Karpas-422 (cell line): ENCODE measurements around the gene MMP24OS. TPM values are rescaled to one million over a fixed set of nuclear protein-coding genes. Genes with fewer than 3 reads are reported as not detected.

ENCODE experiments used
- DNase-seq: peaks from one replicate; pipeline ENCODE4 v3.0.0-alpha.2; 2015
- H2AFZ ChIP-seq: fragments of 200-600 bp; sonication (generic); 2 replicates; pipeline ENCODE4 v1.6.1; 2014; ENCODE audit warnings: antibody characterized with exemption, low read length, mixed read lengths
- H3K27ac ChIP-seq: fragments of 200-600 bp; sonication (generic); 2 replicates; pipeline ENCODE4 v1.5.1; 2014; ENCODE audit warnings: mild to moderate bottlenecking, low read length, moderate library complexity
- H3K27me3 ChIP-seq: fragments of 200-600 bp; sonication (generic); 2 replicates; pipeline ENCODE4 v1.6.1; 2014; ENCODE audit warnings: low read length, mixed read lengths
- H3K36me3 ChIP-seq: fragments of 200-600 bp; sonication (generic); 2 replicates; pipeline ENCODE4 v1.6.1; 2014; ENCODE audit warnings: low read length, mixed read lengths; ENCODE audit not compliant: insufficient read depth
- H3K4me1 ChIP-seq: fragments of 200-600 bp; sonication (generic); 2 replicates; pipeline ENCODE4 v1.6.1; 2014; ENCODE audit warnings: mild to moderate bottlenecking, low read length, mixed read lengths
- H3K4me2 ChIP-seq: fragments of 200-600 bp; sonication (generic); 2 replicates; pipeline ENCODE4 v1.6.1; 2014; ENCODE audit warnings: low read length, low read depth, mild to moderate bottlenecking; ENCODE audit not compliant: poor library complexity, severe bottlenecking
- H3K4me3 ChIP-seq: fragments of 200-600 bp; sonication (generic); 2 replicates; pipeline ENCODE4 v1.5.1; 2014; ENCODE audit warnings: mild to moderate bottlenecking, antibody characterized with exemption, low read length, mixed read lengths
- H3K79me2 ChIP-seq: fragments of 200-600 bp; sonication (generic); 2 replicates; pipeline ENCODE4 v1.6.1; 2014; ENCODE audit warnings: mild to moderate bottlenecking, low read length, mixed read lengths
- H3K9ac ChIP-seq: fragments of 200-600 bp; sonication (generic); 2 replicates; pipeline ENCODE4 v1.6.0; 2014; ENCODE audit warnings: low read length
- H3K9me2 ChIP-seq: fragments of 200-600 bp; sonication (generic), shearing (Covaris generic); replicated peaks from 2 replicates; pipeline ENCODE4 v1.6.0; 2014; ENCODE audit warnings: mild to moderate bottlenecking, low read length, moderate library complexity; ENCODE audit not compliant: insufficient read depth
- H3K9me3 ChIP-seq: fragments of 300-700, 200-600 bp; sonication (generic); 2 replicates; pipeline ENCODE4 v1.6.1; 2014; ENCODE audit warnings: low read length, mixed read lengths
- H4K20me1 ChIP-seq: fragments of 200-600 bp; sonication (generic); 2 replicates; pipeline ENCODE4 v1.6.1; 2014; ENCODE audit warnings: mild to moderate bottlenecking, antibody characterized with exemption, low read length, low read depth; ENCODE audit not compliant: insufficient read depth
- total RNA-seq: library from RNA; depleted of rRNA; stranded (reverse); fragments of >200 nt; shearing (Covaris generic); gene quantifications from 2 replicates; pipeline ENCODE4 v1.2.3, GENCODE V29; 2014; ENCODE audit warnings: low replicate concordance

MMP24OS gene
- total RNA-seq, 1 experiment from 2014 or later = 12.4 TPM

DNA sequence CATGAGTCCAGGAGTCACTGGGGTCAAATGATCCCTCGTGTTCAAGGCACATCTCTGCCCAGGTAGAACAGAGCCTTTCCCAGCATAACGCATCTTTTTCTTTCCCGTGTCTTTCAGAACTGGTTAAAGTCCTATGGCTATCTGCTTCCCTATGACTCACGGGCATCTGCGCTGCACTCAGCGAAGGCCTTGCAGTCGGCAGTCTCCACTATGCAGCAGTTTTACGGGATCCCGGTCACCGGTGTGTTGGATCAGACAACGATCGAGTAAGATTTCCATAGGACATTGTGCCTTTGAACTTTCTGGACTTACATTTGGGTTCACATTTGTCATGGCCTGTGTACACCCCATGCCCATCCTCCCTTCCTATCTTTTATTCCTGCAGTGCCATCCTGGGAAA, 31.2 kb downstream of the MMP24OS start:
- H3K4me2 ChIP-seq = no peak overlapping the region
- no peak overlapping the region for H3K4me3 ChIP-seq
- no peaks in the 10 kb centered on the region for H3K9me2 ChIP-seq
- no peaks in the 10 kb centered on the region for H3K27me3 ChIP-seq
- H3K79me2 ChIP-seq = no peaks in the 10 kb centered on the region
- H3K9ac ChIP-seq = no peak overlapping the region
- no peak overlapping the region for H3K27ac ChIP-seq
- no peaks in the 10 kb centered on the region for H4K20me1 ChIP-seq
- no peaks in the 10 kb centered on the region for H3K4me1 ChIP-seq
- H2AFZ ChIP-seq = no peak overlapping the region
- H3K9me3 ChIP-seq = no peaks in the 10 kb centered on the region
- H3K36me3 ChIP-seq = no peaks in the 10 kb centered on the region
- no peak for DNase-seq

DNA sequence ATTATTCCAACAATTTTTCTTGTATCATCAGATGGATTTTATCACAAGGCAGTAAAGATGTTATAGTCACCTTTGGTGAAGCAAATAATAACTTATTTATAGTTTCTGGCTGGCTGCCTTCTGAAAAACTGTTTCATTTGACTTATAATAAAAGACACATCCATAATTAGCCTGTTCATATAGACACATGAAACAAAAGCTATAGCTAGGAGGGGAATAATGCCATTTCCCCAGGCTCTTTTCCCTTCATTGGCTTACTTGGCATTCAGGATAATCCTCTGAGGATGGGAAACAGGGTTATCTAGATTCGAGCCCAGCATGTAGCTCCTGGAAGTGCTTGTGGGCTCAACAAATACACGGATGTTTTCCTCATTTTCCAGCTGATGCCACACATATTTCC, 33.9 kb downstream of the MMP24OS start:
- H3K9me3 ChIP-seq = no peaks in the 10 kb centered on the region
- no peaks in the 10 kb centered on the region for H3K9me2 ChIP-seq
- H3K9ac ChIP-seq = no peak overlapping the region
- H3K4me3 ChIP-seq = no peak overlapping the region
- no peak overlapping the region for H3K27ac ChIP-seq
- no peak overlapping the region for H2AFZ ChIP-seq
- H3K36me3 ChIP-seq = no peaks in the 10 kb centered on the region
- no peaks in the 10 kb centered on the region for H3K4me1 ChIP-seq
- H4K20me1 ChIP-seq = no peaks in the 10 kb centered on the region
- no peaks in the 10 kb centered on the region for H3K27me3 ChIP-seq
- no peaks in the 10 kb centered on the region for H3K79me2 ChIP-seq
- H3K4me2 ChIP-seq = no peak overlapping the region
- no peak for DNase-seq

DNA sequence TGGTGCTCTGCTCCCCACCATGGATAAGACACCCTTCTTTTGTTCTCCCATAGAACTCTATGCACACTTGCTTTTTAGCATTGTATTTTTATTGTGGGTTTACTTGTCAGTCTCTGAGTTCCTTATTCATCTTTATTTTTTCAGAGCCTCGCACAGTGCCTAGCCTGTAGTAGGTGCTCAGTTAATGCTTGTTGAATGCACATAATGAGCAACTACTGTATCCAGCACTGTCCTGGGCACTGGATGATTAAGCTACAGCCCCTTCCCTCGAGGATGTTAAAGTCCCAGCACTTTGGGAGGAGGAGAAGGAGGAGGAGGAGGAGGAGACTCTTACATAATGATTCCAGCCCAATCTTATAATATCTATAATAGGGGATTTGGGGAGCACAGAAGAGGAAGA, 34.6 kb downstream of the MMP24OS start:
- DNase-seq = no peak
- no peaks in the 10 kb centered on the region for H4K20me1 ChIP-seq
- H2AFZ ChIP-seq = no peak overlapping the region
- no peaks in the 10 kb centered on the region for H3K79me2 ChIP-seq
- no peak overlapping the region for H3K27ac ChIP-seq
- H3K27me3 ChIP-seq = no peaks in the 10 kb centered on the region
- no peak overlapping the region for H3K4me3 ChIP-seq
- no peaks in the 10 kb centered on the region for H3K4me1 ChIP-seq
- H3K4me2 ChIP-seq = no peak overlapping the region
- no peaks in the 10 kb centered on the region for H3K9me2 ChIP-seq
- H3K36me3 ChIP-seq = no peaks in the 10 kb centered on the region
- no peaks in the 10 kb centered on the region for H3K9me3 ChIP-seq
- H3K9ac ChIP-seq = no peak overlapping the region

GRCh38 chr20:35240811-35241293, 37.1 kb downstream of the MMP24OS start:
- Histone ChIP-seq H3K4me2 (no peak overlapping the region), H2AFZ (no peak overlapping the region), H3K27ac (no peak overlapping the region), H3K4me1 (no peaks in the 10 kb centered on the region), H3K9me2 (no peaks in the 10 kb centered on the region), H3K79me2 (no peaks in the 10 kb centered on the region), H3K27me3 (no peaks in the 10 kb centered on the region), H3K9me3 (no peaks in the 10 kb centered on the region), H3K4me3 (no peak overlapping the region), H3K36me3 (no peaks in the 10 kb centered on the region), H4K20me1 (no peaks in the 10 kb centered on the region), H3K9ac (no peak overlapping the region)
- no peak for DNase-seq

DNA sequence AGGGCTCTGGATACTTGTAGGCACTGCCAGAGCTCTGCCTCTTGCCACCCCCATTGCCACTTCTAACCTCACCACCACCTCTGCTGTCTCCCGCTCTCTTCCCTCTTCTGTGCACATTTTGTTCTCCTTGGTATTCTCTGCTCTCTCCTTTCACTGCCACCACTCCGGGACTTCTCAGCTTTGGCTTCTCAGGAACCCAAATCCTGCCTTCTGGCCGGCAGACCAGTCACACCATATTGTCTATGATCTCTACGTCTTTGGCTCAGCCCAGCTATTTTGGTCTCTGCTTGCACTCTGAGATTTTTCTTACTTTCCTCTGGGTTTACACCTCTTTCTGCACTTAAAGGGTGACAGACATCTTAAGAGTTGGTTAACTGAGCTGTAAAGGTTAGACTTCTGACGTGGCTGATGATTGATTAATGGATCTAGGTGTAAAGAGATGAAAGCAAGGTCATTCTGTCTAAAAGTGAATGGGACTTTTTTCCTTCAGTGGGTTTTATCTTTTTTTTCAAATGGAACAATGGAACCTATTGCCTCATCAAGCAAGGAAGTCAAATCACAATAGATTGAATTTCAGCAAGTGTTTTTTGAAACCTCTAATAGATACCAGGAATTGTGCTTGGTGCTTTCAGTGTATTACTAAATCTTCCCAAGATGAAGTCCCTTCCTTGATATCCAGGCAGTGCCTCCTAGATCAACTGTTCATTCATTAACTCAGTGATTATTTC, 37.7 kb downstream of the MMP24OS start:
- DNase-seq = no peak
- Histone ChIP-seq H3K9me2 (no peaks in the 10 kb centered on the region), H3K9ac (no peak overlapping the region), H3K79me2 (no peaks in the 10 kb centered on the region), H3K4me3 (no peak overlapping the region), H3K27ac (no peak overlapping the region), H3K36me3 (no peaks in the 10 kb centered on the region), H3K4me1 (no peaks in the 10 kb centered on the region), H4K20me1 (no peaks in the 10 kb centered on the region), H3K27me3 (no peaks in the 10 kb centered on the region), H2AFZ (no peak overlapping the region), H3K4me2 (no peak overlapping the region), H3K9me3 (no peaks in the 10 kb centered on the region)

DNA sequence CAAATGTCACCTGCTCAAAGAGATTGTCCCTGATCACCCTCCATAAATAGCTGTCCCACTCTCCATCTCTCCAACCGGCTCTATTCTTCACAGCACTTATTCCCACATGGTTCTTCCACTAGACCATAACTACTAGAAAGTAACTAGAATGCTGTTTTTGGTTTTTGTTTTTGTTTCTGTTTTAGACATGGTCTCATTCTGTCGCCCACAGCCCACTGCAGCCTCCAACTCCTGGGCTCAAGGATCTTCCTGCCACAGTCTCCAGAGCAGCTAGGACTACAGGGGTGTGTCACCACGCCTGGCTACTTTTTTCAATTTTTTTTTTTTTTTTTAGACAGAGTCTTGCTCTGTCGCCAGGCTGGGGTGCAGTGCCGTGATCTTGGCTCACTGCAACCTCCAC, 39.2 kb downstream of the MMP24OS start:
- Histone ChIP-seq H3K36me3 (no peaks in the 10 kb centered on the region), H3K27ac (no peak overlapping the region), H3K4me1 (no peaks in the 10 kb centered on the region), H3K9ac (no peak overlapping the region), H4K20me1 (no peaks in the 10 kb centered on the region), H3K4me2 (no peak overlapping the region), H3K9me3 (no peaks in the 10 kb centered on the region), H3K79me2 (no peaks in the 10 kb centered on the region), H3K9me2 (no peaks in the 10 kb centered on the region), H3K4me3 (no peak overlapping the region), H2AFZ (no peak overlapping the region), H3K27me3 (no peaks in the 10 kb centered on the region)
- no peak for DNase-seq

GRCh38 chr20:35238170-35238569, 39.8 kb downstream of the MMP24OS start:
- no peak for DNase-seq
- Histone ChIP-seq H3K4me1 (no peaks in the 10 kb centered on the region), H3K4me3 (no peak overlapping the region), H3K4me2 (no peak overlapping the region), H4K20me1 (no peaks in the 10 kb centered on the region), H3K27ac (no peak overlapping the region), H3K9me2 (no peaks in the 10 kb centered on the region), H3K79me2 (no peaks in the 10 kb centered on the region), H3K9ac (no peak overlapping the region), H3K9me3 (no peaks in the 10 kb centered on the region), H2AFZ (no peak overlapping the region), H3K36me3 (no peaks in the 10 kb centered on the region), H3K27me3 (no peaks in the 10 kb centered on the region)

GRCh38 chr20:35237486-35237885, 40.4 kb downstream of the MMP24OS start:
- Histone ChIP-seq H3K79me2 (no peaks in the 10 kb centered on the region), H2AFZ (no peak overlapping the region), H3K4me1 (no peaks in the 10 kb centered on the region), H3K9ac (no peak overlapping the region), H3K9me2 (no peaks in the 10 kb centered on the region), H3K27ac (no peak overlapping the region), H3K4me2 (no peak overlapping the region), H3K36me3 (no peaks in the 10 kb centered on the region), H4K20me1 (no peaks in the 10 kb centered on the region), H3K4me3 (no peak overlapping the region), H3K9me3 (no peaks in the 10 kb centered on the region), H3K27me3 (no peaks in the 10 kb centered on the region)
- no peak for DNase-seq
